PC-3 (cell line): ENCODE data around the gene CST4. TPM values are rescaled to one million over a fixed set of nuclear protein-coding genes. Genes with fewer than 3 reads are reported as not detected.

Source experiments
- ATAC-seq: fragments of 200-7000 bp; cut with Tn5 transposase; 2 replicates; pipeline ENCODE4 v1.9.1; 2020; ENCODE audit warnings: mild to moderate bottlenecking, moderate library complexity
- BruUV-seq: library from RNA; stranded (reverse); fragments of 400-500 nt; replicated peaks from 2 replicates; lab custom pipeline; 2021; lab: Mats Ljungman, UMichigan
- CTCF ChIA-PET: fragments of 300-600 bp; sonication (Branson Sonifier 250); formaldehyde crosslinking; loops from one replicate; lab custom pipeline; 2022; ENCODE audit warnings: antibody characterized with exemption; lab: Charles Lee
- POLR2A ChIA-PET: fragments of 300-600 bp; sonication (Branson Sonifier 250); formaldehyde crosslinking; loops from one replicate; lab custom pipeline; 2022; ENCODE audit warnings: antibody characterized with exemption; ENCODE audit not compliant: unreplicated experiment; lab: Charles Lee
- DNase-seq: peaks from one replicate; pipeline ENCODE4 v3.0.0-alpha.2; 2015
- H2AFZ ChIP-seq: fragments of 300-600 bp; sonication (generic); 2 replicates; pipeline ENCODE4 v1.6.0; 2016; ENCODE audit warnings: antibody characterized with exemption, low read length
- H3F3A ChIP-seq: fragments of 300-600 bp; sonication (generic); one replicate; pipeline ENCODE4 v1.6.0; 2017; ENCODE audit warnings: antibody characterized with exemption, low read length, control low read depth, mild to moderate bottlenecking; ENCODE audit not compliant: unreplicated experiment
- H3K27ac ChIP-seq: fragments of 300-600 bp; sonication (generic); 2 replicates; pipeline ENCODE4 v1.5.1; 2016; ENCODE audit warnings: mild to moderate bottlenecking, low read length
- H3K27me3 ChIP-seq: fragments of 300-600 bp; sonication (generic); 2 replicates; pipeline ENCODE4 v1.6.1; 2016; ENCODE audit warnings: low read length, mixed read lengths
- H3K36me3 ChIP-seq: fragments of 300-600 bp; sonication (generic); 2 replicates; pipeline ENCODE4 v1.6.1; 2016; ENCODE audit warnings: low read depth, mixed run types, low read length, mixed read lengths
- H3K4me1 ChIP-seq: fragments of 300-600 bp; sonication (generic); 2 replicates; pipeline ENCODE4 v1.5.1; 2016; ENCODE audit warnings: low read length; ENCODE audit not compliant: insufficient read depth
- H3K4me2 ChIP-seq: fragments of 300-600 bp; sonication (generic); 2 replicates; pipeline ENCODE4 v1.6.0; 2016; ENCODE audit warnings: low read length
- H3K4me3 ChIP-seq: fragments of 300-600 bp; sonication (generic); 2 replicates; pipeline ENCODE4 v1.5.1; 2016; ENCODE audit warnings: mild to moderate bottlenecking, low read length, mixed read lengths
- H3K79me2 ChIP-seq: fragments of 300-600 bp; sonication (generic); 2 replicates; pipeline ENCODE4 v1.6.1; 2017; ENCODE audit warnings: low read length, mixed read lengths
- H3K9ac ChIP-seq: fragments of 300-600 bp; sonication (generic); 2 replicates; pipeline ENCODE4 v1.6.0; 2016; ENCODE audit warnings: mild to moderate bottlenecking, low read length
- H3K9me2 ChIP-seq: fragments of 300-600 bp; sonication (generic); replicated peaks from 2 replicates; pipeline ENCODE4 v1.6.1; 2016; ENCODE audit warnings: mixed run types, low read length, mixed read lengths
- H3K9me3 ChIP-seq: fragments of 300-600 bp; sonication (generic); 2 replicates; pipeline ENCODE4 v1.6.1; 2016; ENCODE audit warnings: low read length, mixed read lengths
- H4K20me1 ChIP-seq: fragments of 300-600 bp; sonication (generic); 2 replicates; pipeline ENCODE4 v1.6.1; 2016; ENCODE audit warnings: low read length, mixed read lengths
- EZH2 ChIP-seq: fragments of 300-600 bp; sonication (generic); IDR thresholded peaks from one replicate; pipeline ENCODE4 v1.6.1; 2017; ENCODE audit warnings: antibody characterized with exemption, mild to moderate bottlenecking, low read length; ENCODE audit not compliant: unreplicated experiment
- EZH2phosphoT487 ChIP-seq: fragments of 300-600 bp; sonication (generic); IDR thresholded peaks from 2 replicates; pipeline ENCODE4 v1.6.1; 2018; ENCODE audit warnings: mild to moderate bottlenecking, antibody characterized with exemption, low read length, borderline replicate concordance
- intact Hi-C: fragments of 100-400 bp; cut with micrococcal nuclease; formaldehyde crosslinking; loops from 2 replicates; pipeline ENCODE4 v1.9.0; 2023
- total RNA-seq: library from RNA; depleted of rRNA; stranded (reverse); fragments of >200 nt; gene quantifications from 2 replicates; pipeline ENCODE4 v1.2.3, GENCODE V29; 2014
- TF ChIP-seq, protein P1 (sequence below): fragments of 300-600 bp; sonication (generic); conservative IDR thresholded peaks from 2 replicates; pipeline ENCODE4 v1.5.1; 2017; ENCODE audit warnings: antibody characterized with exemption, low read depth, mild to moderate bottlenecking, low read length

The CST4 gene
- total RNA-seq, 1 experiment from 2014 or later = 0.98 TPM

DNA sequence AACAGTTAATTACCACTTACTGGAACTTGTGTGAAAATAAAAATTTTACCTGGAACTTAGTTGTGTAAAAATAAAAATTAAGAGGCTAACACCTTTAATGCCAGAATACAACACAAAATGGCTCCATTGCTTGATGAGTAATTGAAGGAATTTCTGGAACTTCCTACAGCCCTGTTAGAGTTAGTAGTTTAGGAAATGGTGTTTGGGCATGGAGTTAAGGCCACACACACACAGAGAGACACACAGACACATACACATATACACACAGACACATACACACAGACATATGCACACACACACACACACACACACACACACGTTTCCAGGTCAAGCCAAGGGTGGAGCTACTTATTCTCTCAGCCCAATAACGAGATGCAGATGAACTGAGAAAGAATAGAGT is 30.5 kb downstream of the CST4 start:
- no peak overlapping the region for H2AFZ ChIP-seq
- H3K9me3 ChIP-seq = no peaks in the 10 kb centered on the region
- H3K4me3 ChIP-seq = no peak overlapping the region
- CTCF ChIA-PET = no interaction called here
- ATAC-seq (no peak), DNase-seq (no peak)
- no peaks in the 10 kb centered on the region for H3K9me2 ChIP-seq
- H3K36me3 ChIP-seq = no peaks in the 10 kb centered on the region
- no peak overlapping the region for H3K9ac ChIP-seq
- H3K4me2 ChIP-seq = no peak overlapping the region
- no peak for TF ChIP-seq EZH2
- 0 out of 2 replicates have a peak, but pooled peaks cover 9% of the 10 kb centered on the region for H3K27me3 ChIP-seq
- no TSS peak for BruUV-seq
- no peaks in the 10 kb centered on the region for H3K79me2 ChIP-seq
- H3K27ac ChIP-seq = no peak overlapping the region
- H3K4me1 ChIP-seq = no peaks in the 10 kb centered on the region
- intact Hi-C loops = no loop called here
- POLR2A ChIA-PET = no interaction called here
- no peaks in the 10 kb centered on the region for H4K20me1 ChIP-seq
- H3F3A ChIP-seq = no peaks in the 10 kb centered on the region

DNA sequence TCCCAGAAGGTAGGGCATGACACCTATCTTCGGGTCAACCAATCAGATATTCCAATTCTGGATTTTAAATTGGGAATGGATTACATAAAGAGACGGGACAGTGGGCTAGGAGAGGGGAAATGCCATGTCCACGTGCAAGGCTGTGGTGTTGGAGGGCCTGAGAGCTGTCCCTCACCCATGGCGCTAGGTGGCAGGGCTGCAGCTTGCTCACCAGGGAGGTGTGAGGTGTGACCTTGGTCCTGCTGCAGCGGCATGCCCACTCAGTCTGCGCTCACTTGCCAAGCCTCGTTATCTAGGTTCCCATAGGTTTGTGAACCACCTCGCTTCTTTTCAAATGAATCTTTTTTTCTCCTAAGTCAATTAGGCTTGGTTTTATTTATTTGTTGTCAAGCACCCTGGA is 31.6 kb downstream of the CST4 start:
- intact Hi-C loops = no loop called here
- DNase-seq = no peak
- Histone ChIP-seq H3K9ac (no peak overlapping the region), H2AFZ (no peak overlapping the region), H3K4me1 (no peaks in the 10 kb centered on the region), H3K4me3 (no peak overlapping the region), H4K20me1 (no peaks in the 10 kb centered on the region), H3K27ac (no peak overlapping the region), H3K9me2 (no peaks in the 10 kb centered on the region), H3K9me3 (no peaks in the 10 kb centered on the region), H3F3A (no peaks in the 10 kb centered on the region), H3K27me3 (0 out of 2 replicates have a peak, but pooled peaks cover 9% of the 10 kb centered on the region), H3K4me2 (no peak overlapping the region), H3K79me2 (no peaks in the 10 kb centered on the region), H3K36me3 (no peaks in the 10 kb centered on the region)
- CTCF ChIA-PET = no interaction called here
- BruUV-seq = no TSS peak
- no peak for TF ChIP-seq EZH2
- POLR2A ChIA-PET = no interaction called here
- ATAC-seq = no peak

DNA sequence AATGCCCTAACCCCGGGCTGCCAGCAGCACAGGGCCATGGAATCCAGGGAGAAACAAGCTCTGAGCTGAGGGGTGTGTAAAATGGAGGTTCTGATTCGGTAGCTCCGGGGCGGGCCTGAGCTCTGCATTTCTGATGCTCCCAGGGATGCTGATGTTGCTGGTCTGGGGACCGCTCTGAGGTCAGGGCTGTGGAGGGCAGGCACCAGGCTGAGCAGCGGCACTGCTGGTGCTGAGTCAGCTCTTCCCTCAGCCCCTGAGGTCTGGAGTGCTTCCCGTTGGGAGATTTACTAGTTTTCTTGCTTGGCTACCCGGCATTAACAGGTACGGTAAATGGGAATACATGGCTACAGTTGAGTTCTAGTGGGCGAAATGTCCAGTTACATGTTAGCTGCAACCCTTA is 32.5 kb downstream of the CST4 start:
- no peaks in the 10 kb centered on the region for H3K4me1 ChIP-seq

More for the DNA sequence above, 32.5 kb downstream of the CST4 start:
- POLR2A ChIA-PET = no interaction called here
- Histone ChIP-seq H3K9ac (no peak overlapping the region), H3K4me2 (no peak overlapping the region), H3K36me3 (no peaks in the 10 kb centered on the region), H3K4me3 (no peak overlapping the region), H3F3A (no peaks in the 10 kb centered on the region), H2AFZ (no peak overlapping the region), H3K27ac (no peak overlapping the region), H3K79me2 (no peaks in the 10 kb centered on the region), H3K9me3 (no peaks in the 10 kb centered on the region), H4K20me1 (no peaks in the 10 kb centered on the region), H3K27me3 (0 out of 2 replicates have a peak, but pooled peaks cover 9% of the 10 kb centered on the region), H3K9me2 (no peaks in the 10 kb centered on the region)
- CTCF ChIA-PET = no interaction called here
- no TSS peak for BruUV-seq
- DNase-seq (no peak), ATAC-seq (no peak)
- intact Hi-C loops = no loop called here
- TF ChIP-seq, protein P1, sequence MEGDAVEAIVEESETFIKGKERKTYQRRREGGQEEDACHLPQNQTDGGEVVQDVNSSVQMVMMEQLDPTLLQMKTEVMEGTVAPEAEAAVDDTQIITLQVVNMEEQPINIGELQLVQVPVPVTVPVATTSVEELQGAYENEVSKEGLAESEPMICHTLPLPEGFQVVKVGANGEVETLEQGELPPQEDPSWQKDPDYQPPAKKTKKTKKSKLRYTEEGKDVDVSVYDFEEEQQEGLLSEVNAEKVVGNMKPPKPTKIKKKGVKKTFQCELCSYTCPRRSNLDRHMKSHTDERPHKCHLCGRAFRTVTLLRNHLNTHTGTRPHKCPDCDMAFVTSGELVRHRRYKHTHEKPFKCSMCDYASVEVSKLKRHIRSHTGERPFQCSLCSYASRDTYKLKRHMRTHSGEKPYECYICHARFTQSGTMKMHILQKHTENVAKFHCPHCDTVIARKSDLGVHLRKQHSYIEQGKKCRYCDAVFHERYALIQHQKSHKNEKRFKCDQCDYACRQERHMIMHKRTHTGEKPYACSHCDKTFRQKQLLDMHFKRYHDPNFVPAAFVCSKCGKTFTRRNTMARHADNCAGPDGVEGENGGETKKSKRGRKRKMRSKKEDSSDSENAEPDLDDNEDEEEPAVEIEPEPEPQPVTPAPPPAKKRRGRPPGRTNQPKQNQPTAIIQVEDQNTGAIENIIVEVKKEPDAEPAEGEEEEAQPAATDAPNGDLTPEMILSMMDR = no peak
- TF ChIP-seq EZH2phosphoT487 (no peak), EZH2 (no peak)
